SK-N-SH treated with all-trans-retinoic acid at 6 μM for 48 hours (cell line): ENCODE measurements around the gene LRRC52.

Source experiments
- ATAC-seq: fragments of 200-7000 bp; cut with Tn5 transposase; 3 replicates; pipeline ENCODE4 v1.9.1; 2020; ENCODE audit warnings: mild to moderate bottlenecking, moderate library complexity
- ARNTL ChIP-seq: fragments of 450-650 bp; formaldehyde crosslinking; IDR thresholded peaks from 2 replicates; pipeline ENCODE4 v1.5.0; 2020; ENCODE audit warnings: low read depth, mild to moderate bottlenecking, moderate library complexity, borderline replicate concordance
- BACH2 ChIP-seq: fragments of 250-450 bp; sonication (Bioruptor Pico); IDR thresholded peaks from 2 replicates; pipeline ENCODE4 v1.9.0; 2021; ENCODE audit warnings: mild to moderate bottlenecking, borderline replicate concordance
- CSDC2 ChIP-seq: fragments of 250-450 bp; sonication (Bioruptor Pico); IDR thresholded peaks from 2 replicates; pipeline ENCODE4 v1.5.0; 2020; ENCODE audit warnings: mild to moderate bottlenecking, moderate library complexity
- CSRNP3 ChIP-seq: fragments of 250-450 bp; sonication (Bioruptor Pico); IDR thresholded peaks from 2 replicates; pipeline ENCODE4 v1.5.1; 2021; ENCODE audit warnings: mild to moderate bottlenecking, moderate library complexity
- ESRRG ChIP-seq: fragments of 250-450 bp; sonication (Bioruptor Pico); IDR thresholded peaks from 2 replicates; pipeline ENCODE4 v1.6.1; 2021; ENCODE audit warnings: mild to moderate bottlenecking
- GLIS3 ChIP-seq: fragments of 250-450 bp; sonication (Bioruptor Pico); IDR thresholded peaks from 2 replicates; pipeline ENCODE4 v1.5.0; 2020; ENCODE audit warnings: mild to moderate bottlenecking, moderate library complexity
- ISL1 ChIP-seq: fragments of 250-450 bp; sonication (Bioruptor Pico); IDR thresholded peaks from 2 replicates; pipeline ENCODE4 v2.1.2; 2022; ENCODE audit warnings: mild to moderate bottlenecking, moderate library complexity
- OSR1 ChIP-seq: fragments of 250-450 bp; sonication (Bioruptor Pico); IDR thresholded peaks from 2 replicates; pipeline ENCODE4 v1.8.0; 2022; ENCODE audit warnings: moderate library complexity, mild to moderate bottlenecking, inconsistent platforms
- PPARA ChIP-seq: fragments of 250-450 bp; sonication (Bioruptor Pico); IDR thresholded peaks from 2 replicates; pipeline ENCODE4 v1.5.0; 2020; ENCODE audit warnings: mild to moderate bottlenecking, borderline replicate concordance
- RARB ChIP-seq: fragments of 250-450 bp; sonication (Bioruptor Pico); IDR thresholded peaks from 2 replicates; pipeline ENCODE4 v1.8.0; 2021; ENCODE audit warnings: mild to moderate bottlenecking, moderate library complexity
- SNAI2 ChIP-seq: fragments of 250-450 bp; sonication (Bioruptor Pico); IDR thresholded peaks from 2 replicates; pipeline ENCODE4 v1.5.0; 2020; ENCODE audit warnings: mild to moderate bottlenecking, moderate library complexity
- TCF4 ChIP-seq: fragments of 250-450 bp; sonication (Bioruptor Pico); IDR thresholded peaks from 2 replicates; pipeline ENCODE4 v1.8.0; 2021; ENCODE audit warnings: mild to moderate bottlenecking, moderate library complexity, borderline replicate concordance
- TOX ChIP-seq: fragments of 250-450 bp; sonication (Bioruptor Pico); IDR thresholded peaks from 2 replicates; pipeline ENCODE4 v1.8.0; 2021; ENCODE audit warnings: mild to moderate bottlenecking, moderate library complexity, borderline replicate concordance
- TSHZ2 ChIP-seq: fragments of 250-450 bp; sonication (Bioruptor Pico); IDR thresholded peaks from 2 replicates; pipeline ENCODE4 v1.5.0; 2020; ENCODE audit warnings: mild to moderate bottlenecking, moderate library complexity
- ZC3H10 ChIP-seq: fragments of 250-450 bp; sonication (Bioruptor Pico); IDR thresholded peaks from 2 replicates; pipeline ENCODE4 v1.5.1; 2021; ENCODE audit warnings: mild to moderate bottlenecking, moderate library complexity
- ZFP3 ChIP-seq: fragments of 250-450 bp; sonication (Bioruptor Pico); IDR thresholded peaks from 2 replicates; pipeline ENCODE4 v1.5.0; 2020; ENCODE audit warnings: mild to moderate bottlenecking, moderate library complexity
- ZFP30 ChIP-seq: fragments of 450-650 bp; formaldehyde crosslinking; IDR thresholded peaks from 2 replicates; pipeline ENCODE4 v1.5.0; 2022; ENCODE audit warnings: mild to moderate bottlenecking, moderate library complexity
- ZNF565 ChIP-seq: fragments of 450-650 bp; formaldehyde crosslinking; conservative IDR thresholded peaks from 2 replicates; pipeline ENCODE4 v1.5.0; 2020; ENCODE audit warnings: low read depth, mild to moderate bottlenecking, moderate library complexity
- ZNF70 ChIP-seq: fragments of 450-650 bp; formaldehyde crosslinking; IDR thresholded peaks from 2 replicates; pipeline ENCODE4 v1.5.0; 2020; ENCODE audit warnings: mild to moderate bottlenecking, moderate library complexity
- ZNF8 ChIP-seq: fragments of 450-650 bp; formaldehyde crosslinking; IDR thresholded peaks from 2 replicates; pipeline ENCODE4 v1.5.0; 2020; ENCODE audit warnings: mild to moderate bottlenecking, moderate library complexity
- TF ChIP-seq, protein P1 (sequence below): fragments of 250-450 bp; sonication (Bioruptor Pico); IDR thresholded peaks from 2 replicates; pipeline ENCODE4 v1.8.0; 2020; ENCODE audit warnings: mild to moderate bottlenecking, moderate library complexity, borderline replicate concordance
- TF ChIP-seq, protein P2 (sequence below): fragments of 250-450 bp; sonication (Bioruptor Pico); IDR thresholded peaks from 2 replicates; pipeline ENCODE4 v1.5.1; 2020; ENCODE audit warnings: low read depth, mild to moderate bottlenecking, moderate library complexity
- TF ChIP-seq, protein P3 (sequence below): fragments of 250-450 bp; sonication (Bioruptor Pico); IDR thresholded peaks from 2 replicates; pipeline ENCODE4 v1.8.0; 2021; ENCODE audit warnings: low read depth, mild to moderate bottlenecking, moderate library complexity, borderline replicate concordance

LRRC52 gene

GRCh38 chr1:165520646-165521045, 23.2 kb upstream of the LRRC52 start:
- ATAC-seq, result no peak
- TF ChIP-seq ZFP3 (CRISPR knock-in tag) (no peak), PPARA (CRISPR knock-in tag) (no peak), ESRRG (CRISPR knock-in tag) (no peak), TCF4 (CRISPR knock-in tag) (no peak), ZC3H10 (CRISPR knock-in tag) (no peak), ZNF70 (no peak), ZFP30 (CRISPR knock-in tag) (no peak), GLIS3 (CRISPR knock-in tag) (no peak), RARB (no peak), ARNTL (CRISPR knock-in tag) (no peak), ZNF8 (CRISPR knock-in tag) (no peak), ZNF565 (CRISPR knock-in tag) (no peak), ISL1 (CRISPR knock-in tag) (no peak), CSRNP3 (no peak), TOX (CRISPR knock-in tag) (no peak), TSHZ2 (no peak)
- TF ChIP-seq, protein P1, sequence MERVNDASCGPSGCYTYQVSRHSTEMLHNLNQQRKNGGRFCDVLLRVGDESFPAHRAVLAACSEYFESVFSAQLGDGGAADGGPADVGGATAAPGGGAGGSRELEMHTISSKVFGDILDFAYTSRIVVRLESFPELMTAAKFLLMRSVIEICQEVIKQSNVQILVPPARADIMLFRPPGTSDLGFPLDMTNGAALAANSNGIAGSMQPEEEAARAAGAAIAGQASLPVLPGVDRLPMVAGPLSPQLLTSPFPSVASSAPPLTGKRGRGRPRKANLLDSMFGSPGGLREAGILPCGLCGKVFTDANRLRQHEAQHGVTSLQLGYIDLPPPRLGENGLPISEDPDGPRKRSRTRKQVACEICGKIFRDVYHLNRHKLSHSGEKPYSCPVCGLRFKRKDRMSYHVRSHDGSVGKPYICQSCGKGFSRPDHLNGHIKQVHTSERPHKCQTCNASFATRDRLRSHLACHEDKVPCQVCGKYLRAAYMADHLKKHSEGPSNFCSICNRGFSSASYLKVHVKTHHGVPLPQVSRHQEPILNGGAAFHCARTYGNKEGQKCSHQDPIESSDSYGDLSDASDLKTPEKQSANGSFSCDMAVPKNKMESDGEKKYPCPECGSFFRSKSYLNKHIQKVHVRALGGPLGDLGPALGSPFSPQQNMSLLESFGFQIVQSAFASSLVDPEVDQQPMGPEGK, result no peak
- TF ChIP-seq, protein P2, sequence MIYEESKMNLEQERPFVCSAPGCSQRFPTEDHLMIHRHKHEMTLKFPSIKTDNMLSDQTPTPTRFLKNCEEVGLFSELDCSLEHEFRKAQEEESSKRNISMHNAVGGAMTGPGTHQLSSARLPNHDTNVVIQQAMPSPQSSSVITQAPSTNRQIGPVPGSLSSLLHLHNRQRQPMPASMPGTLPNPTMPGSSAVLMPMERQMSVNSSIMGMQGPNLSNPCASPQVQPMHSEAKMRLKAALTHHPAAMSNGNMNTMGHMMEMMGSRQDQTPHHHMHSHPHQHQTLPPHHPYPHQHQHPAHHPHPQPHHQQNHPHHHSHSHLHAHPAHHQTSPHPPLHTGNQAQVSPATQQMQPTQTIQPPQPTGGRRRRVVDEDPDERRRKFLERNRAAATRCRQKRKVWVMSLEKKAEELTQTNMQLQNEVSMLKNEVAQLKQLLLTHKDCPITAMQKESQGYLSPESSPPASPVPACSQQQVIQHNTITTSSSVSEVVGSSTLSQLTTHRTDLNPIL (CRISPR knock-in tag), result no peak

DNA sequence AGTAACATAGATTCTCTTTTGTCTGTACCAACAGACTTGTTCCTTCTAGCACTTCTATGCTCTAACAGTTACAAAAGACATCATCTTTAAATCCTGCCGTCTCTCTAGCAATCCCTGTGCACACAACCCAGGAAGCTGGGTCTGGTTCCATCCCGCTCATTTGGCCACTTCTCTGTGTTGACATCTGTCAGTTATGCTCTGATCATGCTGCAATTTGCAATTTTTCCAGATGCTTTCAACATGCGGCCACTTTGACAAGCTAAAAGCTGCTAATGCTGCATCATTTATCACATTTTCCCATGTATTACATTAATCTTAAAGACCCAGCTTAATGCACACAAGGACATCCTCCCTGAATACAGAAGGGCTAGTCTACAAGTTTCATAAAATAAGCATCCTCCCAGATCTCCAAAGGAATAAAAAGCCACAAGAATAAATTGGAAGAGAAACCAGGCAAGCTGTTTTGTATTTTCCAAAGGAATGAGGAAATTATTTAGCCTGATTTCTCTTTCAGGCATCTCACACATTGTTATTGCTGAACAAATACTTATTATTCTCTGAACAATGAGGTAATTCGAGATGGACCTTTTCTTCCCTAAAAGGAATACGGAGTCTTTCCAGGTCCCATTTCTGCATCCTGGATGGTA, 19.0 kb upstream of the LRRC52 start:
- no peak for ATAC-seq
- no peak for TF ChIP-seq TCF4 (CRISPR knock-in tag)
- no peak for TF ChIP-seq ZNF8 (CRISPR knock-in tag)
- TF ChIP-seq RARB, result no peak
- TF ChIP-seq SNAI2 (CRISPR knock-in tag), result no peak
- no peak for TF ChIP-seq OSR1 (CRISPR knock-in tag)
- TF ChIP-seq ARNTL (CRISPR knock-in tag), result no peak
- TF ChIP-seq TSHZ2, result no peak
- TF ChIP-seq, protein P1, result no peak
- TF ChIP-seq, protein P3, sequence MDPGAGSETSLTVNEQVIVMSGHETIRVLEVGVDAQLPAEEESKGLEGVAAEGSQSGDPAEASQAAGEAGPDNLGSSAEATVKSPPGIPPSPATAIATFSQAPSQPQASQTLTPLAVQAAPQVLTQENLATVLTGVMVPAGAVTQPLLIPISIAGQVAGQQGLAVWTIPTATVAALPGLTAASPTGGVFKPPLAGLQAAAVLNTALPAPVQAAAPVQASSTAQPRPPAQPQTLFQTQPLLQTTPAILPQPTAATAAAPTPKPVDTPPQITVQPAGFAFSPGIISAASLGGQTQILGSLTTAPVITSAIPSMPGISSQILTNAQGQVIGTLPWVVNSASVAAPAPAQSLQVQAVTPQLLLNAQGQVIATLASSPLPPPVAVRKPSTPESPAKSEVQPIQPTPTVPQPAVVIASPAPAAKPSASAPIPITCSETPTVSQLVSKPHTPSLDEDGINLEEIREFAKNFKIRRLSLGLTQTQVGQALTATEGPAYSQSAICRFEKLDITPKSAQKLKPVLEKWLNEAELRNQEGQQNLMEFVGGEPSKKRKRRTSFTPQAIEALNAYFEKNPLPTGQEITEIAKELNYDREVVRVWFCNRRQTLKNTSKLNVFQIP (CRISPR knock-in tag), result no peak
- no peak for TF ChIP-seq ZNF565 (CRISPR knock-in tag)
- TF ChIP-seq ZNF70, result no peak
- no peak for TF ChIP-seq ZFP30 (CRISPR knock-in tag)
- TF ChIP-seq CSDC2 (CRISPR knock-in tag), result no peak
- TF ChIP-seq BACH2 (CRISPR knock-in tag), result no peak
- no peak for TF ChIP-seq ESRRG (CRISPR knock-in tag)
- TF ChIP-seq GLIS3 (CRISPR knock-in tag), result no peak
- TF ChIP-seq, protein P2 (CRISPR knock-in tag), result no peak
